Nephron (organoid): ENCODE data around the gene RIPPLY2.
A peak's percentile ranks its signal among the peaks of the same experiment; 100 is the strongest.

Experiments used
- H3K27ac Mint-ChIP-seq, 3 experiments: 2 replicates each; pipeline ENCODE4 v1.8.0; 2020; ENCODE audit warnings: mixed read lengths in 3 of 3, mild to moderate bottlenecking in 2 of 3, moderate library complexity in 1 of 3
- H3K27me3 Mint-ChIP-seq: 2 replicates; pipeline ENCODE4 v1.8.0; 2021; ENCODE audit warnings: low read depth, mild to moderate bottlenecking, moderate library complexity, mixed read lengths
- H3K36me3 Mint-ChIP-seq: 2 replicates; pipeline ENCODE4 v1.8.0; 2020; ENCODE audit warnings: low read depth, mixed read lengths
- H3K4me1 Mint-ChIP-seq: 2 replicates; pipeline ENCODE4 v1.8.0; 2020; ENCODE audit warnings: mixed read lengths
- H3K4me3 Mint-ChIP-seq, 3 experiments: 2 replicates each; pipeline ENCODE4 v1.8.0; 2020; ENCODE audit warnings: mild to moderate bottlenecking in 3 of 3, mixed read lengths in 3 of 3, moderate library complexity in 2 of 3
- H3K9me3 Mint-ChIP-seq: 2 replicates; pipeline ENCODE4 v1.8.0; 2020; ENCODE audit warnings: mixed read lengths
- TF ChIP-seq, protein P1 (sequence below), 3 experiments: fragments of 200-600 bp; sonication (generic); IDR thresholded peaks; one replicate each; pipeline ENCODE4 v1.5.0; 2021; ENCODE audit warnings: antibody characterized with exemption in 3 of 3; ENCODE audit not compliant: unreplicated experiment in 3 of 3

The RIPPLY2 gene

GRCh38 chr6:83879746-83880145, 26.6 kb downstream of the RIPPLY2 start:
- TF ChIP-seq, protein P1, sequence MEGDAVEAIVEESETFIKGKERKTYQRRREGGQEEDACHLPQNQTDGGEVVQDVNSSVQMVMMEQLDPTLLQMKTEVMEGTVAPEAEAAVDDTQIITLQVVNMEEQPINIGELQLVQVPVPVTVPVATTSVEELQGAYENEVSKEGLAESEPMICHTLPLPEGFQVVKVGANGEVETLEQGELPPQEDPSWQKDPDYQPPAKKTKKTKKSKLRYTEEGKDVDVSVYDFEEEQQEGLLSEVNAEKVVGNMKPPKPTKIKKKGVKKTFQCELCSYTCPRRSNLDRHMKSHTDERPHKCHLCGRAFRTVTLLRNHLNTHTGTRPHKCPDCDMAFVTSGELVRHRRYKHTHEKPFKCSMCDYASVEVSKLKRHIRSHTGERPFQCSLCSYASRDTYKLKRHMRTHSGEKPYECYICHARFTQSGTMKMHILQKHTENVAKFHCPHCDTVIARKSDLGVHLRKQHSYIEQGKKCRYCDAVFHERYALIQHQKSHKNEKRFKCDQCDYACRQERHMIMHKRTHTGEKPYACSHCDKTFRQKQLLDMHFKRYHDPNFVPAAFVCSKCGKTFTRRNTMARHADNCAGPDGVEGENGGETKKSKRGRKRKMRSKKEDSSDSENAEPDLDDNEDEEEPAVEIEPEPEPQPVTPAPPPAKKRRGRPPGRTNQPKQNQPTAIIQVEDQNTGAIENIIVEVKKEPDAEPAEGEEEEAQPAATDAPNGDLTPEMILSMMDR (IDR thresholded peaks at IDR 0.05; ENCODE audit: unreplicated experiment in 3 of 3), result no peak
- H3K4me1 Mint-ChIP-seq, result no peaks in the 10 kb centered on the region

GRCh38 chr6:83883240-83883639, 30.1 kb downstream of the RIPPLY2 start:
- TF ChIP-seq, protein P1 (IDR thresholded peaks at IDR 0.05; ENCODE audit: unreplicated experiment in 3 of 3), result no peak
- no peaks in the 10 kb centered on the region for H3K27me3 Mint-ChIP-seq
- peaks cover 7% of the 10 kb centered on the region for H3K4me1 Mint-ChIP-seq
- no peak overlapping the region for H3K27ac Mint-ChIP-seq
- no peak overlapping the region for H3K4me3 Mint-ChIP-seq
- no peaks in the 10 kb centered on the region for H3K36me3 Mint-ChIP-seq
- H3K9me3 Mint-ChIP-seq, result no peaks in the 10 kb centered on the region

More at GRCh38 chr6:83879746-83880145, 26.6 kb downstream of the RIPPLY2 start:
- no peak overlapping the region for H3K4me3 Mint-ChIP-seq
- H3K36me3 Mint-ChIP-seq, result no peaks in the 10 kb centered on the region
- no peak overlapping the region for H3K27ac Mint-ChIP-seq
- no peaks in the 10 kb centered on the region for H3K9me3 Mint-ChIP-seq
- H3K27me3 Mint-ChIP-seq, result no peaks in the 10 kb centered on the region

DNA sequence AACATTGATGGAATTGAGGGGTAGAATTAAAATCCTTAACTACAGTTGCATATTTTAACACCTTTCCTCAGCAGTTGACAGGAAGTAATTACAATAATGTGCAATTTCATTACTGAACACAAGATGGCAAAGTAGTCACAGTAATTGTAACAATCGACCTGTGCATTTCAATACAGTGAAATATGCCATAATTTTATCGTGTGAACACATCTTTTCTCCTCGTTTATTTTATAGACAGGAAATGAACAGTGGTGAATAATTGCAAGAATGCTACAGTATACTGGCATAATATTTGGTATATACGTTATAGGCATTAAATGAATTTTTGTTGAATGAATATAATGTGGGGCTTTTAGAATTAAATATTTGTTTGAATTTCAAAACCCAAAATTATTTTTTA, 31.4 kb downstream of the RIPPLY2 start:
- H3K27ac Mint-ChIP-seq, result no peak overlapping the region
- H3K36me3 Mint-ChIP-seq, result no peaks in the 10 kb centered on the region
- no peaks in the 10 kb centered on the region for H3K9me3 Mint-ChIP-seq
- H3K27me3 Mint-ChIP-seq, result no peaks in the 10 kb centered on the region
- H3K4me3 Mint-ChIP-seq, result no peak overlapping the region
- TF ChIP-seq, protein P1 (IDR thresholded peaks at IDR 0.05; ENCODE audit: unreplicated experiment in 3 of 3), result peak; percentile 73 to 84 (median 74)
- peaks cover 7% of the 10 kb centered on the region for H3K4me1 Mint-ChIP-seq

DNA sequence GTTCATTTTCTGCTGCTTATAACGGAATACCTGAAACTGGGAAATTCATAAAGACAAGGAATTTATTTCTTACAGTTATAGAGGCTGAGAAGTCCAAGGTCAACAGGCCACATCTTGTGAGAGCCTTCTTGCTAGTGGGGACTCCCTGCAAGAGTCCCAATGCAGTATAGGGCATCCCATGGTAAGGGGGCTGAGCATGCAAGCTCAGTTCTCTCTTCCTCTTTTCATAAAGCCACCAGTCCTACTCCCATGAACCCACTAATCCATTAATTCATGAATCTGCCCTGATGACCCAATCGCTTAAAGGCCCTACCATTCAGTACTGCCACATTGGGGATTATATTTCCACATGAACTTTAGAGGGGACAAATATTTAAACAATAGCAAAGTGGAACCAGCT, 32.8 kb downstream of the RIPPLY2 start:
- H3K4me3 Mint-ChIP-seq, result no peak overlapping the region
- H3K27ac Mint-ChIP-seq, result no peak overlapping the region
- peaks cover 7% of the 10 kb centered on the region for H3K4me1 Mint-ChIP-seq
- TF ChIP-seq, protein P1 (IDR thresholded peaks at IDR 0.05; ENCODE audit: unreplicated experiment in 3 of 3), result no peak
- H3K9me3 Mint-ChIP-seq, result no peaks in the 10 kb centered on the region
- peaks cover 4% of the 10 kb centered on the region for H3K36me3 Mint-ChIP-seq
- no peaks in the 10 kb centered on the region for H3K27me3 Mint-ChIP-seq

- H3K36me3 Mint-ChIP-seq, result peaks cover 4% of the 10 kb centered on the region
- peaks cover 7% of the 10 kb centered on the region for H3K4me1 Mint-ChIP-seq
- no peaks in the 10 kb centered on the region for H3K9me3 Mint-ChIP-seq
- H3K4me3 Mint-ChIP-seq, result no peak overlapping the region
- TF ChIP-seq, protein P1 (IDR thresholded peaks at IDR 0.05; ENCODE audit: unreplicated experiment in 3 of 3), result no peak
- H3K27me3 Mint-ChIP-seq, result no peaks in the 10 kb centered on the region
- no peak overlapping the region for H3K27ac Mint-ChIP-seq
Observed at GRCh38 chr6:83889621-83890020, 36.5 kb downstream of the RIPPLY2 start.

DNA sequence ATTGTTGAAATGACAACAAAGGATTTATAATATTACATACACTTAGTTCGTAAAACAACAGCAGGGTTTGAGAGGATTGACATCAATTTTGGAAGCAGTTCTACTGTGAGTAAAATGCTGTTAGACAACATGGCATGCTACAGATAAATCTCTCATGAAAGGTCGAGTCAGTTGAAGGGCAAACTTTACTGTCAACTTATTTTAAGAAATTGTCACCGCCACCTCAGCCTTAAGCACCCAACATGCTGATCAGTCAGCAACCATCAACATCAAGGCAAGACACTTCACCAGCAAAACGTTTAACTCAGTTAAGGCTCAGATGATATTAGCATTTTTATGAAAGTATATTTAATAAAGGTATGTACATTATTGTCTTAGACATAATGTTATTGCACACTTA, 37.4 kb downstream of the RIPPLY2 start:
- H3K9me3 Mint-ChIP-seq, result no peaks in the 10 kb centered on the region
- H3K27ac Mint-ChIP-seq, result no peak overlapping the region
- H3K36me3 Mint-ChIP-seq, result peaks cover 4% of the 10 kb centered on the region
- H3K4me1 Mint-ChIP-seq, result peaks cover 4% of the 10 kb centered on the region
- H3K27me3 Mint-ChIP-seq, result no peaks in the 10 kb centered on the region
- no peak overlapping the region for H3K4me3 Mint-ChIP-seq
- TF ChIP-seq, protein P1 (IDR thresholded peaks at IDR 0.05; ENCODE audit: unreplicated experiment in 3 of 3), result no peak
